ENCODE results near the gene FXYD1.
"Not testable (repeated sequence)": the region's sequence is repeated elsewhere in the genome, so short reads cannot be mapped to it uniquely, and the experiment has no call there.

The FXYD1 gene

GRCh38 chr19:35099155-35099896, 39.3 kb upstream of the FXYD1 start:
- H3K4me3 ChIP-seq (ENCODE audit: low read length): no peak overlapping the region
- no peaks in the 10 kb centered on the region; the same call in 1 of the 2 replicates for H3K4me1 ChIP-seq (ENCODE audit: control insufficient read depth, insufficient read depth, low read length)
- H3K27me3 ChIP-seq (ENCODE audit: control insufficient read depth, insufficient read depth, low read length): no peaks in the 10 kb centered on the region
- no peak overlapping the region for H3K27ac ChIP-seq (ENCODE audit: low read length)
- no peak for DNase-seq (ENCODE audit: low read depth, low spot score)
- no peaks in the 10 kb centered on the region for H3K36me3 ChIP-seq (ENCODE audit: control insufficient read depth, insufficient read depth, low read length)
- no peaks in the 10 kb centered on the region for H3K9me3 ChIP-seq (ENCODE audit: control insufficient read depth, insufficient read depth, low read length)
- no CpG with 5 or more reads among the region's 21 CpGs for WGBS (ENCODE audit: insufficient coverage, insufficient read length)

GRCh38 chr19:35099897-35100275, 38.7 kb upstream of the FXYD1 start:
- Histone ChIP-seq H3K4me1 (ENCODE audit: control insufficient read depth, insufficient read depth, low read length) (no peaks in the 10 kb centered on the region; the same call in 1 of the 2 replicates), H3K9me3 (ENCODE audit: control insufficient read depth, insufficient read depth, low read length) (no peaks in the 10 kb centered on the region), H3K27me3 (ENCODE audit: control insufficient read depth, insufficient read depth, low read length) (no peaks in the 10 kb centered on the region), H3K4me3 (ENCODE audit: low read length) (no peak overlapping the region; the same call in 1 of the 2 replicates), H3K36me3 (ENCODE audit: control insufficient read depth, insufficient read depth, low read length) (no peaks in the 10 kb centered on the region), H3K27ac (ENCODE audit: low read length) (no peak overlapping the region)
- WGBS (ENCODE audit: insufficient coverage, insufficient read length): no CpG with 5 or more reads among the region's 13 CpGs
- DNase-seq (ENCODE audit: low read depth, low spot score): no peak

- Histone ChIP-seq H3K27me3 (ENCODE audit: control insufficient read depth, insufficient read depth, low read length) (no peaks in the 10 kb centered on the region), H3K36me3 (ENCODE audit: control insufficient read depth, insufficient read depth, low read length) (no peaks in the 10 kb centered on the region), H3K9me3 (ENCODE audit: control insufficient read depth, insufficient read depth, low read length) (no peaks in the 10 kb centered on the region), H3K4me1 (ENCODE audit: control insufficient read depth, insufficient read depth, low read length) (no peaks in the 10 kb centered on the region; the same call in 1 of the 2 replicates), H3K4me3 (ENCODE audit: low read length) (no peak overlapping the region), H3K27ac (ENCODE audit: low read length) (no peak overlapping the region)
- no peak for DNase-seq (ENCODE audit: low read depth, low spot score)
- WGBS (ENCODE audit: insufficient coverage, insufficient read length): no CpG with 5 or more reads among the region's 16 CpGs
These were observed 37.8 kb upstream of the FXYD1 start for GRCh38 chr19:35100588-35101533.

GRCh38 chr19:35101949-35102348, 36.7 kb upstream of the FXYD1 start:
- not testable (repeated sequence) for H3K27ac ChIP-seq (ENCODE audit: low read length); H3K9me3 ChIP-seq (ENCODE audit: control insufficient read depth, insufficient read depth, low read length); H3K36me3 ChIP-seq (ENCODE audit: control insufficient read depth, insufficient read depth, low read length); H3K4me3 ChIP-seq (ENCODE audit: low read length); DNase-seq (ENCODE audit: low read depth, low spot score); H3K4me1 ChIP-seq (ENCODE audit: control insufficient read depth, insufficient read depth, low read length); H3K27me3 ChIP-seq (ENCODE audit: control insufficient read depth, insufficient read depth, low read length)
- WGBS (ENCODE audit: insufficient coverage, insufficient read length): no CpG with 5 or more reads among the region's 10 CpGs

GRCh38 chr19:35103614-35104013, 35.0 kb upstream of the FXYD1 start:
- not testable (repeated sequence) for H3K36me3 ChIP-seq (ENCODE audit: control insufficient read depth, insufficient read depth, low read length); H3K4me3 ChIP-seq (ENCODE audit: low read length); H3K9me3 ChIP-seq (ENCODE audit: control insufficient read depth, insufficient read depth, low read length); H3K4me1 ChIP-seq (ENCODE audit: control insufficient read depth, insufficient read depth, low read length); H3K27me3 ChIP-seq (ENCODE audit: control insufficient read depth, insufficient read depth, low read length); DNase-seq (ENCODE audit: low read depth, low spot score); H3K27ac ChIP-seq (ENCODE audit: low read length)
- WGBS (ENCODE audit: insufficient coverage, insufficient read length): no CpG with 5 or more reads among the region's 10 CpGs

GRCh38 chr19:35104361-35104760, 34.3 kb upstream of the FXYD1 start:
- Histone ChIP-seq H3K4me1 (ENCODE audit: control insufficient read depth, insufficient read depth, low read length) (no peaks in the 10 kb centered on the region), H3K27me3 (ENCODE audit: control insufficient read depth, insufficient read depth, low read length) (no peaks in the 10 kb centered on the region)
- WGBS (ENCODE audit: insufficient coverage, insufficient read length): no CpG with 5 or more reads among the region's 11 CpGs

GRCh38 chr19:35105047-35105410, 33.6 kb upstream of the FXYD1 start:
- H3K4me1 ChIP-seq (ENCODE audit: control insufficient read depth, insufficient read depth, low read length): peaks cover 2% of the 10 kb centered on the region
- H3K27ac ChIP-seq (ENCODE audit: low read length): no peak overlapping the region
- no peak overlapping the region for H3K4me3 ChIP-seq (ENCODE audit: low read length)
- WGBS (ENCODE audit: insufficient coverage, insufficient read length): no CpG with 5 or more reads among the region's 6 CpGs
- no peaks in the 10 kb centered on the region for H3K27me3 ChIP-seq (ENCODE audit: control insufficient read depth, insufficient read depth, low read length)
- no peaks in the 10 kb centered on the region for H3K9me3 ChIP-seq (ENCODE audit: control insufficient read depth, insufficient read depth, low read length)
- no peaks in the 10 kb centered on the region for H3K36me3 ChIP-seq (ENCODE audit: control insufficient read depth, insufficient read depth, low read length)
- no peak for DNase-seq (ENCODE audit: low read depth, low spot score)

More at GRCh38 chr19:35104361-35104760, 34.3 kb upstream of the FXYD1 start:
- no peak overlapping the region for H3K27ac ChIP-seq (ENCODE audit: low read length)
- DNase-seq (ENCODE audit: low read depth, low spot score): no peak
- H3K36me3 ChIP-seq (ENCODE audit: control insufficient read depth, insufficient read depth, low read length): no peaks in the 10 kb centered on the region
- H3K4me3 ChIP-seq (ENCODE audit: low read length): no peak overlapping the region
- H3K9me3 ChIP-seq (ENCODE audit: control insufficient read depth, insufficient read depth, low read length): no peaks in the 10 kb centered on the region

GRCh38 chr19:35105411-35106290, 33.0 kb upstream of the FXYD1 start:
- Histone ChIP-seq H3K36me3 (ENCODE audit: control insufficient read depth, insufficient read depth, low read length) (no peaks in the 10 kb centered on the region), H3K27me3 (ENCODE audit: control insufficient read depth, insufficient read depth, low read length) (no peaks in the 10 kb centered on the region), H3K4me1 (ENCODE audit: control insufficient read depth, insufficient read depth, low read length) (peaks cover 2% of the 10 kb centered on the region), H3K4me3 (ENCODE audit: low read length) (no peak overlapping the region), H3K27ac (ENCODE audit: low read length) (no peak overlapping the region), H3K9me3 (ENCODE audit: control insufficient read depth, insufficient read depth, low read length) (no peaks in the 10 kb centered on the region)
- DNase-seq (ENCODE audit: low read depth, low spot score): no peak
- WGBS (ENCODE audit: insufficient coverage, insufficient read length): no CpG with 5 or more reads among the region's 30 CpGs

GRCh38 chr19:35106291-35106583, 32.4 kb upstream of the FXYD1 start:
- peaks cover 2% of the 10 kb centered on the region for H3K4me1 ChIP-seq (ENCODE audit: control insufficient read depth, insufficient read depth, low read length)
- no CpG with 5 or more reads among the region's 9 CpGs for WGBS (ENCODE audit: insufficient coverage, insufficient read length)
- no peaks in the 10 kb centered on the region for H3K9me3 ChIP-seq (ENCODE audit: control insufficient read depth, insufficient read depth, low read length)
- no peaks in the 10 kb centered on the region for H3K27me3 ChIP-seq (ENCODE audit: control insufficient read depth, insufficient read depth, low read length)
- no peak overlapping the region for H3K4me3 ChIP-seq (ENCODE audit: low read length)
- H3K27ac ChIP-seq (ENCODE audit: low read length): no peak overlapping the region
- no peaks in the 10 kb centered on the region for H3K36me3 ChIP-seq (ENCODE audit: control insufficient read depth, insufficient read depth, low read length)
- DNase-seq (ENCODE audit: low read depth, low spot score): no peak

GRCh38 chr19:35106898-35107541, 31.6 kb upstream of the FXYD1 start:
- H3K4me1 ChIP-seq (ENCODE audit: control insufficient read depth, insufficient read depth, low read length): peaks cover 2% of the 10 kb centered on the region

More at GRCh38 chr19:35106898-35107541, 31.6 kb upstream of the FXYD1 start:
- Histone ChIP-seq H3K27me3 (ENCODE audit: control insufficient read depth, insufficient read depth, low read length) (no peaks in the 10 kb centered on the region), H3K9me3 (ENCODE audit: control insufficient read depth, insufficient read depth, low read length) (no peaks in the 10 kb centered on the region), H3K4me3 (ENCODE audit: low read length) (no peak overlapping the region), H3K27ac (ENCODE audit: low read length) (no peak overlapping the region), H3K36me3 (ENCODE audit: control insufficient read depth, insufficient read depth, low read length) (no peaks in the 10 kb centered on the region)
- DNase-seq (ENCODE audit: low read depth, low spot score): no peak
- no CpG with 5 or more reads among the region's 2 CpGs for WGBS (ENCODE audit: insufficient coverage, insufficient read length)

Measured in iPS DF 6.9 (cell line).